GM19395 (cell line): ENCODE results near the gene SLPI.

Experiments used
- ATAC-seq: cut with Tn5 transposase; IDR thresholded peaks from one replicate; pipeline ENCODE4 v1.9.1; 2021; ENCODE audit warnings: mild to moderate bottlenecking, moderate library complexity; ENCODE audit not compliant: unreplicated experiment

Gene SLPI

DNA sequence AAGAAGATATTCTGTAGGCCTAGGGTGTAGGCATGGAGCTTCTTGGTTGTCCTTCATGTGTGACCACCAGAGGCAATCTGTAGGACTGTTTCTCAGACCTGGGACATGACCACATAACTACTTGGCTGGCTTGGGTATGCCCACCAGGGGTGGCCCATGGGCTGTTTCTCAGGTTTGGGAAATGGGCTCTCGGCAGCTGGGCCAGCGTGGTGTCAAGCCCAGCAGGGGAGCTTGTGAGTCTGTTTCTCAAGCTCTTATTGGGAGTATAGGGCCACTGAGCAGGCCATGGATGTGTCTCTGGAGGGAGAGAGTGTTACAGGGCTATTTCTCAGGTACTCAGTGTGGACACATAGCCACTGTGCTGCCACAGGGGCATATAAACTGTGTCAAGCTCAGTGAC is 35.7 kb downstream of the SLPI start:
- ATAC-seq = no peak

DNA sequence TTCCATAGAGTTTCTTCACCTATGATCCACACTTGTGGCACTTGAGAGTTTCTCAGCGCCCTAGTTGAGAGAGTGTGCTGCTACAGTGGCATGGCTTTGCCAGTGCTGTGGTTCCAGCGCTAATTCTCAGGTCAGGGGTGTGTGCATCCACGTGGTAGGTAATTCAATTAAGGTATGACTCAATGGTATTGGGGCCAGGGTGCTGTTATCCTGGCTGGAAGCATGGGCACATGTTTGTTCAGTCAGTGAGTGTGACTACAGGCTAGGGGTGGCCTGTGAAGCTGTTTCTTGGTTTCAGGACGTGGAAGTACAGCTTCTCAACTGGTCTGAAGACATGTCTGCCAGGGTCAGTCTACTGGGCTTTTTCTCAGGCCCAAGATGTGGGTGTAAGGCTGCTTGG is 36.2 kb downstream of the SLPI start:
- ATAC-seq = no peak

DNA sequence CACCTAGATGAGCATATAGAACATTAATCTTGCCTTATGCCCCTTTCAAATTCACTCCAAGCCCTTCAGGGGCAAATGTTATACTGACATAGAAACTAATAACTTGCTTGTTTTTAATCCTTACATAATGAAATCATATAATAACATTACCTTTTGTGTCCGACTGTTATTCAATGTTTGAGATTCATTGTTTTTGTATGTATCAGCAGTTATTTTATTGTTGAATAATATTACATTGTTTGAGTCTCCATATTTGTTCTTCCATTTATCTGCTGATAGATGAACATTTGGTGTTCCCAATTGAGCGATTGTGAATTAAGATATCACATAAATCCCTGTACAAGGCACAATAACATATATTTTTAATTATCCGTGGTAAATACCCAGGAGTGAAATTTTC is 41.5 kb downstream of the SLPI start:
- no peak for ATAC-seq

DNA sequence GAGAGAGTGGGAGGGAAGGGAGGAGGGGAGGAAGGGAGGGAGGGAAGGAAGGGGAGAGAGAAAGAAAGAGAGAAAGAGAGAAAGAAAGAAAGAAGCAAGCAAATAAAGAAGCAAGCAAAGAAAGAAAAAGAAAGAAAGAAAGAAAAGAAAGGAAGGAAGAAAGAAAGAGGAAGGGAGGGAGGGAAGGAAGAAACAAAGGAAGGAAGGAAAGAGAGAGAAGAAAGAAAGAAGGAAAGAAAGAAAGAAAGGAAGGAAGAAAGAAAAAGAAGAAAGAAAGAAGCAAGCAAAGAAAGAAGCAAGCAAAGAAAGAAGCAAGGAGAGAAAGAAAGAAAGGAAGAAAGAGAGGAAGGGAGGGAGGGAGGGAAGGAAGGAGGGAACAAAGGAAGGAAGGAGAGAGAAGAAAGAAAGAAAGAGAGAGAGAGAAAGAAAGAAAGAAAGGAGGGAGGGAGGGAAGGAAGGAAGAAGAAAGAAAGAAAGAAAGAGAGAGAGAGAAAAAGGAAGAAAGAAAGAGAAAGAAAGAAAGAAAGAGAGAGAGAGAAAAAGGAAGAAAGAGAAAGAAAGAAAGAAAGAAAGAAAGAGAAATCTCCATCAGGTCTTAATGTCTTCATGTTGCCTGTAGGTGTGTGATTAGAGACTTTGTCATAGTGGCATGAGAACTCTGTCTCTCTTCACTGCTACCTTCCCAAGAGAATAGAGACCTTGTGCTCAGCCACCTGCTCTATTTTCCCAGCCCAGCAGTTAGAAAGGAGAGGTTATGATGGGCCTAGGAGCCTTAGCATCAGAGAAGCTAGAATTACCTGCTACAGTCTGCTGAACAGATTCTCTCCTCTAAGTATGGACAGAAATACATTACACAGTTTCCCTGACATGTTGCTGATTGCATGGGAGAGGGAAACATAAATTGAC is 42.5 kb downstream of the SLPI start:
- no peak for ATAC-seq

DNA sequence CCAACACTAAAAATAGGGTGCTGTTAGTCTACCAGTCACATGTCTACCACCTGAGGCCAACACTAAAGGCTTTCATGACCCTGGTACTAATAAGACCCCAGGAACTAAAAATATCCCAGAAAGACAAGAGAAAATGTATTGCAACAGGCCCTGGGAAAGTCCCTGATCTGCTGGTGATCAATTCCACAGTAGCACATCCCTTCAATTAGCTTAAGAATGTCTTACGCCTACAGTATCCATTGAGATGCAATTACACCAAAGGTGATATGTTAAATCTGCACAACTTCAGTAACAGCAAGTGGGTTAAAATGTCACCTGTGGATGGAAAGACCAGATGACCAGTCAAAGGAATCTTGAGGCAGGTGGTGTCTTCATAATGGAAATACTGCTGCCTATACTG is 44.4 kb downstream of the SLPI start:
- ATAC-seq = no peak

DNA sequence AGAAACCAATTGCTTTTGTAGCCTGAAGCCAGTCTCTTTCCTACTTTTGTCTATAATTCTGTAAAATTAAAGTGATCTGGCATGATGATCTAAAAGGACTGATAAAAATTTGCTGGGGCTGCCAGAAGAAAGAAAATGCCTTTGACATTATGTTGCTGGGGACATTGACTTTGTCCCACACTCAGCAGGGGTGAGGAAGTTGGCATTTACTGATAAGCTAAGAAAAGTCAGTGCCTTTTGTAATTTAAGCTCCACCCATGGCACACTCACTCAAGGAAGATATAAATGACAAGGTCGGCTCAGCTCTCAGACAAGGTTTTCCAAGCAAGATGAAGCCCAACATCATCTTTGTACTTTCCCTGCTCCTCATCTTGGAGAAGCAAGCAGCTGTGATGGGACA is 47.6 kb downstream of the SLPI start, which contains the start of gene SEMG1:
Gene SEMG1, plus strand, starts transcription at position 309 of the 400 bp plus-strand sequence. Its CDS starts 21 bp downstream, at position 330.
- no peak for ATAC-seq
